GDM1 (cell line): Measurements from ENCODE around the gene KNSTRN.

Source experiments
- DNase-seq: peaks from one replicate; lab custom pipeline; 2025; lab: John Stamatoyannopoulos, UW

KNSTRN gene

DNA sequence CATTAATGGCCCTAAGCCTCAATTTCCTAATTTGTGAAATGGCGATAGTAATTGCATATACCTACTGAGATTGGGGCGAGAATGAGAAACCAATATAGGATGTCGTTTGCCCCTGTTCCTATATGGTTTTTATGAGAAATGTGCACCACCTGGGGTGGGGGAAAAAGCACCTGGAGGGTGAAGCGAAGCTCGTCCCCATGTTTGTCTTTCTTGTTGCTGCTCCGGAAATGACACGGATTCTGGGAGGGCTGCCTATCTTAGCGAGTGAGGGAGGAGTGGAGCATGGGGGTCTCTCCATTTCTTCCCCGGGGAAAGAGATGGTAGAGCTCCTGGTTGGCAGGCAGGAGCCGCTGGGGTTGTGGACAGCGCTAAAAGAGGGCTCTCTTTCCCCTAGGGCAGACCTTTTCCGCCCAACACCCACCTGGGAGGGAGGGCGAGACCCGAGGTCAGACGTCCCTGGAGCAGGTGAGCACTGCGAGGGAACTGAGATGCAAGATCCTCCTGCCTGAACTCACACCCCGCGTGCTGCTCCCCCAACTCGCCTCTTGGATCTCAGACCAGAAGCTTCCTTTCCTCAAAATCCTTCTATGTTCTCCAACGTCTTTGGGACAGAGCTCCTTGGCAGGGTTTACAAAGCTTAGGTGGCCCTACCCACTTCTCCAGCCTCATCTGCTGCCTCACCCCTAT is 52.6 kb downstream of the KNSTRN start:
- DNase-seq: no peak

DNA sequence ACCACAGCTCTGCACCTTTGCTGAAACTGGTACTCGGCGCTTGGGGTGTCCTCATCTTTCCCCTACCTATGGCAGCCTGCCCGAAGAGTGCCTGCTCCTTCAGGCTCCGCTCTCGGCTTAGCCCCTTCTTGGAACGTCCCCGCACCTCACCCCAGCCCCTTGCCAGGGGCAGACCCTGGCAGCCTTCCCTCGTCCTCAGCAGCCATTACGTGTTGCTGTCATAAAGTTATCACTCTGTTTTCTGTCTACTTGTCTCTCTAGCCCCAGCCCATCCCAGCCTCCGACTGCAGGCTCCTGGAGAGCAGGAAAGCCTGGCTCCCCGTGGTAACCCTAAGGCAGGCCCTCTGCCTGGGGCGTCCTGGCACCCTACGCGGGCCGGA is 53.2 kb downstream of the KNSTRN start:
- DNase-seq: no peak

DNA sequence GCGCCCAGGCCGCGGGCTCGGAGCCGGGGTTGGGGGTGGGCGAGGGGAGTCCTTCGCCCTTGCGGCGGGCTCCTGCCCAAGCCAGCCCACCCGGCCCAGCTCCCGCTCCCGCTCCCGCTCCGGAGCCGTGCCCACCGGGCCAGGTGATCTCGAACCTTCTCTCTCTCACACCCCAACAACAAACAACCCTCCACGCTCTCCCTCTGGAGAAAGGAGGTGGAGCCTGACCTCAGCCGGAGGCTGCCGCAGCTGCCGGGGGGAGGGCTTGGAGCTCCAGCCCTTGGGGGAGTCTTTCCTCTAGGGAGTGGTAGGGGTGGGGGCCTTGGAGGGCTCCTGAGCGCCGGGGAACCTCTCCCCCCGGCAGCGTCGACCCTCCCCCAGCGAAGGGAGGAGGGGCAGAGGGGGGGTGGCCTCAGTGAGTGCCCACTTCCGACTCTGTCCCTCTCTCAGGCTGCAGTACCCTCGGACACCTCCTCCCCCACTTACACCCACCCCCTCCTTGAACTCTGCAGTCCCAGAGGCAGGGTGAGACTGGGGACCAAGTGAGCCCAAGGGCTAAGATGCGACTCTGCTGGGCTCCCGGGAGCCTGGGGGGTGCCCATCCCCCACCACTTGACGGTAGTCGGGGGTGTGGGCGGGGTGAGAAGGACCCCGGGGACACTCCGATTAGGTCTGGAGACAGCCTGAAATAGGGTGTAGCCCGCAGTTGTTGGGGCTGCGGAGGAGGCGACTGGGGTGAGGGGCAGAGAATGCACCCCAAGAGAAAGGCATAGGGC is 53.8 kb downstream of the KNSTRN start:
- no peak for DNase-seq

DNA sequence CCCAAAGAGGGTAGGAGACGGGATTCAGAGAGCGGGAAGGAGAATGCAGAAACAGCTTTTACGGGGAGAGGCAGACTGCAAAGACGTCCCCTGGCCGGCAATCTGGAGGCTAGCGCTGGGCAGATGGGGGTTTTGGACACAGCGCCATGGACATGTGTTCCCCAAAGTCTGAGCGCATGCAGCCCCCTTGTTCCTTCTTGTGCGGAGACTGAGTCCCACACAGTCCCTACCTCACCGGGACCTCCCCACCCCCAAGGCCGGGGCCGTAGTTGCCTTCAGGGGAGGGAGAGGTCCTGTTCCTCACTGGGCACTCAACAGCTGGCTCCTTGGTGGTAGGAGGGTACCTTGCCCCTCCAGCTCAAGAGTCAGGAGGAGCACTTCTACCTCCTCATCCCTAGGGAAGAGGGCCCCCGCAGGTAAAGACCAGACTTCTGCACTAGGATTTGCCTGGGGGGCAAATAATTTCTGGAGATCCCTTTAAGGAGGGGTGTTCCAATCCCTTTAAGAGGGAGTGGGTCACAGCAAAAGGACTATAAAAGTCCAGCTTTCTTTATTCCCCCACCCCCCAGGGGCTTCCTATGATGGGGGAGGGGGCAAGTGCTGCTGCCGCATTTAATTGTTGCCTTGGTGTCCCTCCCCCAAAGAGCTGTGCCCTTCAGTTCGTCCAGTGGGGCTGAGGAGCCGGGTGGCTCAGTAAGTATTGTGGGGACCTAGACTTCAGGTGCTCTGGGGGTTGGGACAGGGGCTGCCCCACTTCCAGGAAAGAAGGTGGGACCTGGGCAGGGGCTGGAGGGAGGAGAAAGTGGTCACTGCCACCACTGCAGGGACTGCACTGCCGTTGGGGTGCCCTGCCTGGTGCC is 54.6 kb downstream of the KNSTRN start:
- DNase-seq: no peak

DNA sequence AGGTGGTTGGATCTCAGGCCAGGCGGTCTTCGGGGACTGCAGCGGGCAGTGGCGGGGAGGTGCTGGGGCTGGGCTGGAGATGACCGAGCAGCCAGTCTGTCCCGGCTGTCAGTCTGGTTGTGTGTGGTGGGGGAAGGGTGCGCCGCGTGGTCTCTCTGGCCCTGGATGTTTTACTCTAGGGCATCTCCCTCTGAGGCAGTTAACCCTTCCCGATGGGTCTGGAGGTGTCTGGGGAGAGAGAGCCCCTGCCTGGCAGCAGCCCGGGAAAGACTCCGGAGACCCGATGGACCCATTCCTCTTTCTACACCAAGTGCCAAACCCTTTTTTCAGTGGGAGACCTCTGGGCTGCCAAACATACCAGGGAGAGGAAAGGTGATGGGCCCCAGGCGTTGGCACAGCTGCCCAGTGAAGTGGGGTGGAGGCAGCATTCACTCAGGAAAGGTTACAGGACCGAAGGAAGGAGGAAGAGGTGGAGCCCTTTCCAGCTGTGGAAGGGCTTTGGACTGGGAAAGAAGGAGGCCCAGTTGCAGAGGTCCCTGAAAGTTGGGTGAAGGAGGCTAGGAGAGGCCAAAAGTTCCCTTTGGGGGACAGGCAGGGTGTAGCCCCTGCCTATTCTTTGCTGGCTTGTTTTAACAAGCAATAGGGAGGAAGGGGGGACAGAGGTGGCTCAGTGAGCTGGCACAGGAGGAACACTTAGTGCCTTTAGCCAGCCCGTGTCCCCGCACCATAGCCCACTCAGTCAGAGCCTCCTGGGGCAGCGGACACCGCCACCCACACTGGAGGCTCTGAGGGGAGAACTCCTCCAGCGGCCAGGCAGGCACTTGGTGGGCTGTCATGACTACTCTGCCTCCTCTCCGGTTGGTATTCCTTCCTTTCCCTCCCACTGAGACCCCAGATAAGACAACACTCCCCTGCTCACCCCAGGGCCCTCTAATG is 55.5 kb downstream of the KNSTRN start:
- DNase-seq: no peak

DNA sequence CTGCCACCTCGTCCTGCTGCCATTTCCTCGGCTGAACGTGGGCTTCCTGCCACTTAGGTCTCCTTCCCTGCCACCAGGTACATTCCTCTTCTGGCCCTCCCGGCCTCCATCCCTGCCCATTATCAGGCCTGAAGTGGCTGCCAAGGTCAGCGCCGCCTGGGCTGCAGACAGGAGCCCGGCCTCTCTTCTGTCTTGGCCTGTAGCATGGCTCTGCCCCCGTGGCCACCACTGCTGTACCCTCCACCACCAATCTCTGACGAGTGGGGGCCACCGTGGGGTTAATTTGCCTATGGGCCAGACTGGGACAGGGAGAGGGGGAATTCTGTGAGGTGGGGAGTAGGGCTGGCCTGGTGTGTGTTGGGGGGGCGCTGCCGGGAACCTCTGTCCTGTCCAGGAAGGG is 56.2 kb downstream of the KNSTRN start:
- DNase-seq: no peak

DNA sequence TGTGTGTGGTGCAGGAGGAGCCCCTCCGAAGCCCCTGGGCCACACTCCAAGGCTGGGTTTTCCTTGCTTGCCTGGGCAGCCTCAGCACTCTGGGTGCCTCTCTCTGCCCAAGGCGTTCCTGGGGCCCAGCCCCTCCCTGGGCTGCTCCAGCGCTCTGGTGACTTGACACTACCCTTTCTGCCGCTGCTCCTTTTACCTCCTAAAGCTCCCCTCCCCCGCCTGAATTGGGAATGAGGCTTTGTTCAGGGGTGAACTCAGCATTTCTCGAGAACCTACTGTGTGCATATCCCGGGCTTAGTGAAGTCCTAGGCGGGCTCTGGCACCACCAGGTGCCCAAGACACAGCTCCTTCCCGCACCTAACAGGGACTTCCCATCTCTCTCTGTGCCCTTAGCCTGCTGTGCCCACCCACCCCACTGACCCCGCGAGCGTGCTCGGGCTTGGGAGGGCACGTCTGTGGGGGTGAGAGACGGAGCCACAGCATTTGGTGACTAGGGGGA is 57.0 kb downstream of the KNSTRN start:
- no peak for DNase-seq

DNA sequence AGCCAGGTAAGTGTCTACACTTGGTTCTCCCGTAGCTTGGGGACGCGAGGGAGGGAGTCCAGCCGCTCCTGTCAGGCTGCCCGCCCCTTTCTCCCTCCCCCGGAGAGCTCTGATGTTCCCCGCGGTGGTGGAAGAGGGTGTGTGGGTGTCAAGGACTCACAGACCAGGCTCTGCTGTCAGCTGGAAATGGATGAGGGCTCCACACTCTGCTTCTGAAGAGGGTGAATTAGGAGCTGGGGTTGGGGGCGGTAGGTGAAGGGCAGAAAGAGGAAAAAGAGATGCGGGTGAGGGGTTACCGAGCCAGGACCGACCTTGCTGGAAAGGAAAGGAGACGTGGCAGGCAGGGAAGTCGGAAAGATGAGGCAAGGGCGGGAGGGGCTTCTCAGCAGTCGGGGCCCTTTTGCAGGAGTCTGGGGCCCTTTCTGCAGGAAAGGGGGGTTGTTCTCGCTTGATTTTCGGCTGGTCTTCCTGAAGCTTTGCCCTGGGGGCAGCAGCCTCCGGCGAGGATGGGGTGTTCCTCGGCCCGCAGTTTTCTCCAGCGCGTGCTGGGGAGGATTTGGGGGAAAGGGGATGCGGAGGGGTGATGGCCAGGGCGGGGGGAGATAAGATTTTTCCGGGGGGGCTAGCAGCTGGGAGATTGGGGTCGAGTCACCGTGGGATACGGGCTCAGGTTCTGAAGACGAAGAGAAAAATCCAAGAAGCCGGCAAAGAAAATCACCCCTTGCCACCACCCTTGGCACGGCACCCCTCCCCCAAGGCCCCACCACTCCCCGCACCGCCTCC is 57.6 kb downstream of the KNSTRN start:
- DNase-seq: no peak

DNA sequence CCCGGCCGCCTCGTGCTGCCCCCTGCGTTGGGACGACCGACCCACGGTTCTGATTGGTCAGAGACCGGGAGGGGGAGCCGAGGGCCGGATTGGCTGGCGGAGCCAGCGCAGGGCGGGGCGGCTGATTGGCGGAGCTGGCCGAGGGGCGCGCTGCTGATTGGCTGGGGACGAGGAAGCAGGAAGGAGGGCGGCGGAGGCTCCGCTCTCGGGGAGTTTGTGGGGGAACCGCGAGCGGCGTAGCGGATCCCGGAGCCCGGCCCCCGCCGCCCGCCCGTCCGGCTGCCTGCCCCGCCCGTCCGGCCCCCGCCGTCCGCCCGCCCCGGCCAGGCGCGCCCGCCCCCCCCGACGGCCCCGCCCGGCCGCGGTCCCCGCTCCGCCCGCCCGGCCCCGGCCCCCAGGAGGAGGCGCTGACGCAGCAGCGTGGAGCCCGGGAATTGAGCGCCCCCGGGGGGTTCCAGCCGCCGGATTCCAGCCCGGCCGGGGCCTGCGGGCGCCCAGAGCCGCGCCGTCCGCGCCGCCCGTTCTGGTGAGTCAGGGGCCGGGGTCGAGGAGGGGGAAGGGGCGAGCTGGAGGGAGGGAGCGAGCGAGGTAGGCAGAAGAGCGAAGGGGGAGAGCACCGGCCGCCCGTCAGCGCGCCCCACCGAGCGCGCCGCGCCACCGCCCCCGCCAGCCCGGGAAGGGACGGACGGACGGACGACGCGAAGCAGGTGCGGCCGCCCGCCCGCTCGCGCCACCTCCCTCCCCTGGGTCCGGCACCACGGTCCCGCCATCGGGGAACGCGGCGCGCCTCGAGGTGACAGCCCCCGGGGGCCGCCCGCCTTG is 58.4 kb downstream of the KNSTRN start, which contains the start of gene BAHD1:
Gene BAHD1, plus strand, starts transcription at position 211 of the 822 bp plus-strand sequence. CDS start 17,512 bp downstream, outside the sequence.
- peak; percentile 95 for DNase-seq

DNA sequence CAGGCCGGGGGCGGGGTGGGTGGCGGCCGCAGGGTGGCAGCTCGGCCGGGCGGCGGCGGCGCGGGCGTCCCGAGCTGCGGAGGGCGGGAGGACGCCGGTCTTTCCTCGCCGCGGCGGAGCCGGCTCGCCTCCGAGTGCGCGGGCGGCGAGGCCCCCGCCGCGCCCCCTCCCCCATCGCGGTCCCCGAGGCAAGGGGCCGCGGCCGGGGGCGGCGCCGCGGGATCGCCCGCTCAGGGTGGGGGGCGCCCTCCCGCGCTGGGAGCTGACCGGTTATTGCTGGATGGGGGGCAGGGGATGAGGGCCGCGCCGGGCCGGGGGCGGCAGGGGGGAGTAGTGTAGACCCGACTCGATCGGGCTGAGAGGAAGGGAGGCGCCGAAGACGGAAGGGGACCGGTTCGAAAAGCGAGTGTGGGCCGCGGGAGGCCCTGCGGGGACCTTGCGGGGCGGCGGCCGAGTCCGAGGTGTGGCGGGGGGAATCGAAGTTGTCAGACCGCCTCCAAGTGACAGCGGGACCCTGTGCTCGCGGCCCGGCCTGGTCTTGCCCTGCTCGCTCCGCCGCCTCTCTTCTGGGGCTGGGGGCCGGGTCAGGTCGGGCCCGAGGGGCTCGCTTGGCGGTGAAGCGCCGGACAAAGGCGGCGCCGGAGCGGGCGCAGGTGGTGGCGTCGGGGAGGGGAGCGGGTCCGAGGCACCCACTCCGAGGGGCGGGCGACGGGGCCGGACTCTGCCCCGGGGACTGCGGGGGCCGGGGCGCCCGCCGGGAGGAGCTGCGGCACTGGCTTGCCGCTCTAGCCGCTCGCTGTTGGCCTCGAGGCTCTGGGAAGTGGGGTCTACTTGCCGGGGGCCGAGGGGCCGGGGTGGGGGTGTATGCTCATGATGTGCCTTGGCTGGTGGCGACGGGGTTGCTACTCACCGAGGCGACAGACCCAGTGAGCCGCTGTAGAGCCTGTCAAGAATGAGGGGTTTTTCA is 59.3 kb downstream of the KNSTRN start:
- DNase-seq: no peak

DNA sequence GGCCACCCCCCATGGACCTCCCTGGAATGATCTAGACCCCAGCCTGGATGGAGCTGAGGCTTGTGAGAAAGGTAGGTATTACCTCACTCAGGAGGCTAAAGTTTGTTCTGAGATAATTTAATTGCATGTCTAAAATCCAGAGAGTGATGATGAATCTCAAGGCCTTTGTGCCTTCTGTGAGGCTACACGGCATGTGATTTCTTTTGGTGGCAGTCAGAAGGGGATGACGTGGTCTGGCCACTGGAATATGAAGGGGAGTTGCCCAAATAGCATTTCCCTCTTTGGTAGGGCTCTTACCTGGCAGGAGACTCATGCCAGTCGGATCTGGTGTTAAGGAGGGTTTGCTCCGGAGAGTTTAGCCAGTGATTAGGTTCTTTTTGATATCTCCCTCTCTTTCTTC is 60.7 kb downstream of the KNSTRN start:
- no peak for DNase-seq

DNA sequence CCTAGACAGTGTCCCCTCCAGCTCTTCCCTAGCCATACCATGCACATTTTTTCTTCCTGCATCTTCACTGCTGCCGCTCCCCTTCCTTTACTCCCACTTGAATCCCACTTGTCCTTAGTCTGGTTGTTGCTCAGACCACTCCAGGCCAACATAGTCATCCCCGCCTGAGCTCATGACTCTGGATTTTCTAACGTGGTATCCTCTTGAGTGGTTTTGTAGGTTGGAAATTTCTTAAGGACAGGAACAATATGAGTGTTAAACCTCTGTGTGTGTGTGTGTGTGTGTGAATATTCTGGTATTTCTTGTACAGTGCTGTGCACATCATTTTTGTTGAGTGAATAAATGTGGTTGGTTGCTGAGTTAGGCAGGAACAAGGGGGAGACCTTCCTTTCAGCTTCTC is 61.3 kb downstream of the KNSTRN start:
- no peak for DNase-seq
